Measurements from ENCODE around the gene SLC2A4RG.
"Not testable (repeated sequence)": the region's sequence is repeated elsewhere in the genome, so short reads cannot be mapped to it uniquely, and the experiment has no call there.

Gene SLC2A4RG

DNA sequence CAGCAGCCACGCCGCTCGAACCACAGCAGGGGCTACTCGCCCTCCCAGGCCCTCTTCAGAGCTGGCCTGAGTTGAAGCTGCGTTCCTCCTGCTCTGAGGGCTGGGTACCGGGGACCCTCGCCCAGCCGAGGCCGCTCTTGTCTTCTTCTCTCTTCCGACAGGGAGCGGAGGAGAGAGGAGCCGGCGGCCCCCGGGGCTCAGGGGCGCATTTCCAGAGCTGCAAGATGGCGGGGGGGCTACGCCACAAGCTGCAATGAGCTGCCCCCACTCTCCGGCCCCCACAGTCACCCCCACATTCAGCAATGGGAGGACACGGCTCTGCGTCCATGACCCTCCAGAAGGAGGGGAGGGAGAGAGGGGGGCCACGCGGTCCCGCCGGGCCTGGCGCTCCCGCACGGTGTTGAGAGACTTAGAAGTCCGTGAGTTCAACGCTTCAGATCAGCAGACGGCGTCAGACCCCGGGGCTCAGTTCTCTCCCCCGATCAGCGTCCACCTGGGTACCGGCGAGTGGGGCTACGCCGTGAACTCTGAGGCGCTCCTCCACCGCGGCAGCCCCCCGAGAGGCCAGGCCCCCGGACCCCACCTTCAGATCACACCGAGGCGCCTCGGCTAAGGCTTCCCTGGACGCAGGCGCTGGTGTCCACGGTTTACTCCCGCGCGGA is 31.6 kb downstream of the SLC2A4RG start:
- no peaks in the 10 kb centered on the region for H3K27me3 ChIP-seq (ENCODE audit: control insufficient read depth, insufficient read depth, low read length, poor library complexity, severe bottlenecking)
- no peaks in the 10 kb centered on the region for H3K36me3 ChIP-seq (ENCODE audit: control insufficient read depth, insufficient read depth, low read length)
- 93 to 94% methylated on average over 52 of the region's 52 CpGs for WGBS, 2 experiments
- no peak overlapping the region for H3K4me3 ChIP-seq (ENCODE audit: insufficient read depth, low read depth, low read length)
- H3K4me1 ChIP-seq (ENCODE audit: control insufficient read depth, insufficient read depth, low read length): peaks cover 4% of the 10 kb centered on the region
- no peaks in the 10 kb centered on the region for H3K9me3 ChIP-seq (ENCODE audit: control insufficient read depth, low read length)
- H3K27ac ChIP-seq (ENCODE audit: insufficient read depth, low read depth, low read length, poor library complexity, severe bottlenecking): no peak overlapping the region

GRCh38 chr20:63772781-63773518 is 33.4 kb downstream of the SLC2A4RG start:
- Histone ChIP-seq H3K9me3 (ENCODE audit: control insufficient read depth, low read length) (no peaks in the 10 kb centered on the region), H3K4me3 (ENCODE audit: insufficient read depth, low read depth, low read length) (no peak overlapping the region), H3K27me3 (ENCODE audit: control insufficient read depth, insufficient read depth, low read length, poor library complexity, severe bottlenecking) (no peaks in the 10 kb centered on the region), H3K27ac (ENCODE audit: insufficient read depth, low read depth, low read length, poor library complexity, severe bottlenecking) (no peak overlapping the region), H3K4me1 (ENCODE audit: control insufficient read depth, insufficient read depth, low read length) (peaks cover 4% of the 10 kb centered on the region), H3K36me3 (ENCODE audit: control insufficient read depth, insufficient read depth, low read length) (no peaks in the 10 kb centered on the region)
- 92 to 93% methylated on average over 20 of the region's 20 CpGs for WGBS, 2 experiments

DNA sequence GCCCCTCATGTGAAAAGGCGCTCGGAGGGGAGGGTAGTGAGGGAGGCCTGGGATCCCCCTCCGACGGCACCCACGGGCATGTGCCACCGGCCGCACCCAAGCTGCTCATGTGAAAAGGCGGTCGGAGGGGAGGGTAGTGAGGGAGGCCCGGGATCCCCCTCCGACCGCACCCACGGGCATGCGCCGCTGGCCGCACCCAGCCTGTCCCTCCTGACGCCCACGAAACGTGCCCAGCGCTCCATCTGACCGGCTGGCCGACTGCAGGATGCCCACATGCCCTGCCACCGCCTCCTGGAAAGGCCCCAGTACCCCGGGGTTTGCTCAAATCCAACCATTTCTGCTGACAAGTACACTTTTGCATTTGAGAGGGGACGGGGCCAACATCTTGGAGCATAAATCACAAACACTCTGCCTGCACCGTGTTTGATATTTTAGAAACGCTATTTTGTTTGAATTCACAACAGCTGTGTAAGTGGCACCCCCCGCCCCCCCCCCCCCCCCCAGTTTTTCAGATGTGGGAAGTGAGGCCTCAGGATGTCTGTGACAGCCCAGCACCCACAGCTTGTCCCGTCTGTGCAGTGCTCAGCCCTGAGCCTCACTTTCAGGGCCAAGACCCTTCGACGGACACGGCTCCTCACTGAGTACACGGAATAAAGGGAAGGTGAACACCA is 34.1 kb downstream of the SLC2A4RG start:
- WGBS, 2 experiments: 93 to 94% methylated on average over 32 to 33 of the region's 33 CpGs
- Histone ChIP-seq H3K4me1 (ENCODE audit: control insufficient read depth, insufficient read depth, low read length) (peaks cover 4% of the 10 kb centered on the region), H3K27ac (ENCODE audit: insufficient read depth, low read depth, low read length, poor library complexity, severe bottlenecking) (no peak overlapping the region), H3K27me3 (ENCODE audit: control insufficient read depth, insufficient read depth, low read length, poor library complexity, severe bottlenecking) (no peaks in the 10 kb centered on the region), H3K4me3 (ENCODE audit: insufficient read depth, low read depth, low read length) (no peak overlapping the region), H3K9me3 (ENCODE audit: control insufficient read depth, low read length) (no peaks in the 10 kb centered on the region), H3K36me3 (ENCODE audit: control insufficient read depth, insufficient read depth, low read length) (no peaks in the 10 kb centered on the region)

GRCh38 chr20:63774306-63774705 is 34.7 kb downstream of the SLC2A4RG start:
- Histone ChIP-seq H3K27me3 (ENCODE audit: control insufficient read depth, insufficient read depth, low read length, poor library complexity, severe bottlenecking) (no peaks in the 10 kb centered on the region), H3K36me3 (ENCODE audit: control insufficient read depth, insufficient read depth, low read length) (no peaks in the 10 kb centered on the region), H3K4me1 (ENCODE audit: control insufficient read depth, insufficient read depth, low read length) (peaks cover 4% of the 10 kb centered on the region), H3K4me3 (ENCODE audit: insufficient read depth, low read depth, low read length) (no peak overlapping the region), H3K27ac (ENCODE audit: insufficient read depth, low read depth, low read length, poor library complexity, severe bottlenecking) (no peak overlapping the region), H3K9me3 (ENCODE audit: control insufficient read depth, low read length) (no peaks in the 10 kb centered on the region)
- 93 to 95% methylated on average over 15 of the region's 15 CpGs for whole genome bisulfite sequencing, 2 experiments

DNA sequence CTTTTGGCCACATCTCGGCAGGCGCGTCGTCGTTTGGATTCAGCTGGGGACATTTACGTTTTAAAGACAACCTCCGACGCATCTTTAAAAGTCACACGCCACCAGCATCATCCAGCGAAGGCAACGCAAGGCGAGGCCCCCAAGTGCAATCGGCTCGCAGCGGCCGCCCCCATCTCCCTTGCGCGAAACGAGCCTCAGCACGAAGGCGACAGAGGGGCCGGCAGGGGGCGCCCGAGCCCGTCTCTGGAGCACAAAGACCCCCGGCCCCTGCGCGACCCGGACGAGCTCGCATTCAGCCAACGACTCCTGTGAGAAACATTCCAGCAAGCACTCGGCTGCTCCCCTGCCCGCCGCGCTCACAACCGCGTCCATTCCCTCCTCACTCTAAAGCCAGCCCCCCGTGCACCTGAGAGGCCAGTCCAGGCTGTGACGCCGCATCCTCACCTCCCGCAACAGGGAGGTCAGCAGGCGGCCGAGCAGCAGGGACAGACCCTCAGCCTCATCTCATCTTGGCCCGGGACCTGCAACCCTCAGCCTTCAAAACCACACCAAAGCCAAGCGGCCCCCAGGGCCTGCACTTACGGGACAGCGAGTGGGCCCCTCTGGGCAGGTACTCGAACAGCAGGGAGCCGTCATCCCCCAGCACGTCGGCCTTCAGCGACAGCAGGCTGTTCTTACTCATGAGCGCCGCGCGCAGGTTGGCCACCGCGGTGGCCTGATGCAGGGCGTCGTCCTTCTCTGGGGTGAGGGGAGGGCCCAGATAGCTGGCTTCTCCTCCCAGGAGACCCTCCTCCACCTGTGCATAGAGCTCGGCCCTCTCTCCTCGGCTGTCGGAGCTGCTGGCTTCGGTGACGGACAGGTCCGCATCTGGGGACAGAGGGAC is 35.8 kb downstream of the SLC2A4RG start:
- no peaks in the 10 kb centered on the region for H3K27me3 ChIP-seq (ENCODE audit: control insufficient read depth, insufficient read depth, low read length, poor library complexity, severe bottlenecking)
- H3K4me3 ChIP-seq (ENCODE audit: insufficient read depth, low read depth, low read length): peak overlapping the region; percentile 37
- no peaks in the 10 kb centered on the region for H3K36me3 ChIP-seq (ENCODE audit: control insufficient read depth, insufficient read depth, low read length)
- H3K4me1 ChIP-seq (ENCODE audit: control insufficient read depth, insufficient read depth, low read length): peaks cover 4% of the 10 kb centered on the region
- peak overlapping the region; percentile 8 for H3K27ac ChIP-seq (ENCODE audit: insufficient read depth, low read depth, low read length, poor library complexity, severe bottlenecking)
- H3K9me3 ChIP-seq (ENCODE audit: control insufficient read depth, low read length): no peaks in the 10 kb centered on the region
- WGBS, 2 experiments: 13 to 14% methylated on average over 67 of the region's 67 CpGs

GRCh38 chr20:63776875-63777274 is 37.3 kb downstream of the SLC2A4RG start:
- not testable (repeated sequence) for H3K4me1 ChIP-seq (ENCODE audit: control insufficient read depth, insufficient read depth, low read length); H3K27me3 ChIP-seq (ENCODE audit: control insufficient read depth, insufficient read depth, low read length, poor library complexity, severe bottlenecking); H3K27ac ChIP-seq (ENCODE audit: insufficient read depth, low read depth, low read length, poor library complexity, severe bottlenecking); H3K36me3 ChIP-seq (ENCODE audit: control insufficient read depth, insufficient read depth, low read length); H3K4me3 ChIP-seq (ENCODE audit: insufficient read depth, low read depth, low read length); H3K9me3 ChIP-seq (ENCODE audit: control insufficient read depth, low read length)
- WGBS, 2 experiments: 92 to 96% methylated on average over 23 of the region's 23 CpGs

DNA sequence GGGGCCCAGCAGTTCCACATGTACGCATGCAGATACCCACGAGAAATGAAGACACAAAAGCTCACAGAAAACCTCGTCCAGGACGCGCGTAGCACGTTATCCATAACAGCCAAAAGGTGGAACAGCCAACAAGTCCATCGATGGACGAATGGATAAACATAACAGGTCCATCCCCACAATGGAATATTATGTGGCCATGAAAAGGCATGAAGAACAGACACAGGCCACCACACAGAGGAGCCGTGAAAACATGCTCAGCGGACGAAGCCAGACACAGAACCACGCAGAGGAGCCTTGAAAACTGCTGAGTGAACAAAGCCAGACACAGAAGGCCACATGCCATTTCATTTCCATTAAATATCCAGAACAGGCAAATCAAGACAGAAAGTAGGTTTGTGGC is 38.0 kb downstream of the SLC2A4RG start:
- 94 to 97% methylated on average over 13 of the region's 13 CpGs for WGBS, 2 experiments
- no peaks in the 10 kb centered on the region for H3K27me3 ChIP-seq (ENCODE audit: control insufficient read depth, insufficient read depth, low read length, poor library complexity, severe bottlenecking)
- H3K4me1 ChIP-seq (ENCODE audit: control insufficient read depth, insufficient read depth, low read length): peaks cover 4% of the 10 kb centered on the region
- H3K9me3 ChIP-seq (ENCODE audit: control insufficient read depth, low read length): no peaks in the 10 kb centered on the region
- H3K27ac ChIP-seq (ENCODE audit: insufficient read depth, low read depth, low read length, poor library complexity, severe bottlenecking): no peak overlapping the region
- H3K4me3 ChIP-seq (ENCODE audit: insufficient read depth, low read depth, low read length): no peak overlapping the region
- no peaks in the 10 kb centered on the region for H3K36me3 ChIP-seq (ENCODE audit: control insufficient read depth, insufficient read depth, low read length)

GRCh38 chr20:63778034-63778752 is 38.6 kb downstream of the SLC2A4RG start:
- no peaks in the 10 kb centered on the region for H3K27me3 ChIP-seq (ENCODE audit: control insufficient read depth, insufficient read depth, low read length, poor library complexity, severe bottlenecking)
- H3K4me1 ChIP-seq (ENCODE audit: control insufficient read depth, insufficient read depth, low read length): peaks cover 4% of the 10 kb centered on the region
- H3K9me3 ChIP-seq (ENCODE audit: control insufficient read depth, low read length): no peaks in the 10 kb centered on the region
- WGBS, 2 experiments: 65 to 74% methylated on average over 19 of the region's 19 CpGs
- H3K27ac ChIP-seq (ENCODE audit: insufficient read depth, low read depth, low read length, poor library complexity, severe bottlenecking): no peak overlapping the region
- H3K4me3 ChIP-seq (ENCODE audit: insufficient read depth, low read depth, low read length): no peak overlapping the region
- H3K36me3 ChIP-seq (ENCODE audit: control insufficient read depth, insufficient read depth, low read length): no peaks in the 10 kb centered on the region

GRCh38 chr20:63778857-63779256 is 39.3 kb downstream of the SLC2A4RG start:
- Histone ChIP-seq H3K4me1 (ENCODE audit: control insufficient read depth, insufficient read depth, low read length) (peaks cover 4% of the 10 kb centered on the region), H3K9me3 (ENCODE audit: control insufficient read depth, low read length) (no peaks in the 10 kb centered on the region), H3K4me3 (ENCODE audit: insufficient read depth, low read depth, low read length) (no peak overlapping the region), H3K36me3 (ENCODE audit: control insufficient read depth, insufficient read depth, low read length) (no peaks in the 10 kb centered on the region), H3K27me3 (ENCODE audit: control insufficient read depth, insufficient read depth, low read length, poor library complexity, severe bottlenecking) (no peaks in the 10 kb centered on the region), H3K27ac (ENCODE audit: insufficient read depth, low read depth, low read length, poor library complexity, severe bottlenecking) (no peak overlapping the region)
- WGBS, 2 experiments: 89 to 91% methylated on average over 9 of the region's 9 CpGs

All from ectodermal cell (in vitro differentiated cells).